GM19468 (cell line): ENCODE data around the gene VIL1.

ENCODE experiments used
- ATAC-seq: cut with Tn5 transposase; IDR thresholded peaks from one replicate; pipeline ENCODE4 v1.9.1; 2021; ENCODE audit warnings: mild to moderate bottlenecking, moderate library complexity, moderate number of reproducible peaks; ENCODE audit not compliant: unreplicated experiment; ENCODE audit errors: extremely low read depth

Gene VIL1

GRCh38 chr2:218435003-218435982 is 16.4 kb downstream of the VIL1 start:
- ATAC-seq, result no peak

GRCh38 chr2:218436992-218437391 is 18.1 kb downstream of the VIL1 start:
- ATAC-seq, result no peak

DNA sequence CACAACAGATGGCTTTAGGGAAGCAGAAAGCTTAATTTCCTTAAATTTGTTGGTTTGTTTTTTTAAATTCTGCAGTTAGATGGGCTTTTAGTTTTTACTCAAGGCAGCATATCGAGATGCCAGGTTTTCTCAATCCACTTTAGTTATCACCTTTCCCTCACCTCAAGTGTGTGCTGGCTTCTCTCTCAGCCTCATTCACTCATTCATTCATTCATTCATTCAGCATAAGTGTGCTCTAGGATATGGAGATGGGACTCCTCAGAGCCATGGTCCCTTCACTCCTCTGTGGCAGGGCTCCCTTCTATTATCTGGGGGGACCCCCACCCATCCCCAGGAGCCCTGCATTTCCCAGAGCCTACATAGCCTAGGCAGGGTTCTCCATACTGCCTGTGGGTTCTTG is 19.0 kb downstream of the VIL1 start:
- ATAC-seq, result no peak

DNA sequence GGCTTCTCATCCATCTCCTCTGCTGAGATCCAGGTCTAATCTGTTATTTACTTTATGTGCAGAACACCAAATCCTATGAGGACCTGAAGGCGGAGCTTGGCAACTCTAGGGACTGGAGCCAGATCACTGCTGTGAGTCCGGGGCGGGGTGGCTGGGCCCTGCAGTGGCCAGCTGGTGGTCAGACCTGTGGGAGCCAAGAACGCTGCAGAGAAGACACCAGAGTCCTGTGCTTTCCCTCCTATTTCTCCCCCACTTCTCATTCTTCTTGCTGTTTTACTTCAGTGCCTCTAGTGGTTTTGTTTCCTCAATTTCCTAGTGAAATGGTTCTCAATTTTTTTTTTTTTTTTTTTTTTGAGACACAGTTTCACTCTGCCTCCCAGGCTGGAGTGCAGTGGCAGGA is 19.7 kb downstream of the VIL1 start:
- no peak for ATAC-seq

- ATAC-seq, result no peak
Observed at GRCh38 chr2:218444692-218445357, 25.9 kb downstream of the VIL1 start.

- no peak for ATAC-seq
Observed at GRCh38 chr2:218445602-218446001, 26.7 kb downstream of the VIL1 start.

DNA sequence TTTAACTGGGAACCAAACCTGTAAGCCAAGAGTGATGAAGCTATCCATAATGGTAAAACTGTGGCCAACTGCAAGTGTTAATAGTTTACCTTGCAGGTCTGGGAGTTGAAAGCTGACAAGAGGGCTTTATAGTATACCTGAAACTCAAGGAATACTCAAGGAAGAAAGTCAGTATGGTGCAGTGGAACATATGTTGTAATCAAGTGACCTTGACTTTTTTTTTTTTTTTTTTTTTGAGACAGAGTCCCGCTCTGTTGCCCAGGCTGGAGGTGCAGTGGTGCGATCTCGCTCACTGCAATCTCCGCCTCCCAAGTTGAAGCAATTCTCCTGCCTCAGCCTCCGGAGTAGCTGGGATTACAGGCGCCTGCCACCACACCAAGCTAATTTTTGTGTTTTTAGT is 27.6 kb downstream of the VIL1 start:
- no peak for ATAC-seq

DNA sequence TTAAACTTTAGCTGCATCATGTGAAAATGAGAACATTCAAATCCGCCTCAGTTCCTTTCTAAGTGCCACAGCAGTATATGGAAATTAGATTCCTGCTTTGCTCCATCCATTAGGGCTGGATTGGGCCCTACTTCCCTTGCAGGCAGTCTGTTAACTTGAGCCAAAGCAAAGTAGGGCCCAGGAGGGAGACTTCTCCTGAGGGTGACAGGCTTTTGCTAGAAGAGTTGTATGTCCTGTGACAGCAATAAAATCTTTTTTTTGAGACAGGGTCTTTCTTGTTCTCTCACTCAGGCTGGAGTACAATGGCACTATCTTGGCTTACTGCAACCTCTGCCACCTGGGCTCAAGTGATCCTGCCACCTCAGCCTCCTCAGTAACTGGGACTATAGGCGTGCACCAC is 28.1 kb downstream of the VIL1 start:
- ATAC-seq, result no peak

- no peak for ATAC-seq
Observed at GRCh38 chr2:218448934-218449333, 30.0 kb downstream of the VIL1 start.

- ATAC-seq, result no peak
Observed at GRCh38 chr2:218452079-218452478, 33.2 kb downstream of the VIL1 start.

DNA sequence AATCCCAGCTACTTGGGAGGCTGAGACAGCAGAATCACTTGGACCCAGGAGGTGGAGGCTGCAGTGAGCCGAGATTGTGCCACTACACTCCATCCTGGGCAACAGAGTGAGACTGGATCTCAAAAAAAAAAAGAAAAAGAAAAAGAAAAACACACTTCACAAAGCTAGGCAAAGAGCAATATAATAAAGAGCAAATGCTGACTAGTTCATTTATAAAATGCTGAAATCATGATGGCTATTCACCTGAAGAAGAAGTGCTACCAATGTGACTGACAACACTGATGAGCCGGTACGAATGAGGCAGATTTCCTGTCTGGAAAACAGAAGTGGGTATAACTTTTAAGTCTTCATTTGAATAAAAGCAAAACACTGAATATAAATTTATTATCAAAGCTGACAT is 37.9 kb downstream of the VIL1 start:
- ATAC-seq, result no peak

- ATAC-seq, result no peak
Observed at GRCh38 chr2:218458598-218458997, 39.7 kb downstream of the VIL1 start.

DNA sequence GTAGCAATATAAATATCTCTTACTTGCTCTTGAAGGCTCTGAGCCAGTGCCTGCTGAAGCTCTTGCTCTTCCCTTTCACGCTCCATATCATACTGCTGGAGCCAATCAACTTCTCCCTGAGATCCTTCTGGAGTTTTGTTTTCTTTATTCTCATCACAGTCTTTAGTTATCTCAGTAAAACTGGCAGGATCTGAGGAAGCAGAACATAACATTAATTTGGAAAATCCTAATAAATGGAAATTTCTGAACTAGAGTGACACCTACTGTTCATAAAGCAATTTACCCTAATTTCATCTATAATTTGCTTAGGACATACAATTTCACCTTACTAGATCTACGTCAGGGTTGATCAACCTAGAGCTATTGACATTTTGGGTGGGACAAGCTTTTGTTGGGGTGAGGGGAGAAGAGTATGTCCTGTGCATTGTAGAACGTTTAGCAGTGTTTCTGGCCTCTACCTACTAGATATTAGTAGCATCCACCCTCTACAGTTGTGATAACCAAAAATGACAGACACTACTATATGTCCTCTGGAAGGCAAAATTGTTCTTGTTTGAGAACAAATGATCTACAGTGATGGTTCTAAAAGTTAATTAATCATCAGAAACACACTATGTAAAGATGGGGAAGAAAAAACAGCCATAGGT is 47.2 kb downstream of the VIL1 start:
- ATAC-seq, result no peak

DNA sequence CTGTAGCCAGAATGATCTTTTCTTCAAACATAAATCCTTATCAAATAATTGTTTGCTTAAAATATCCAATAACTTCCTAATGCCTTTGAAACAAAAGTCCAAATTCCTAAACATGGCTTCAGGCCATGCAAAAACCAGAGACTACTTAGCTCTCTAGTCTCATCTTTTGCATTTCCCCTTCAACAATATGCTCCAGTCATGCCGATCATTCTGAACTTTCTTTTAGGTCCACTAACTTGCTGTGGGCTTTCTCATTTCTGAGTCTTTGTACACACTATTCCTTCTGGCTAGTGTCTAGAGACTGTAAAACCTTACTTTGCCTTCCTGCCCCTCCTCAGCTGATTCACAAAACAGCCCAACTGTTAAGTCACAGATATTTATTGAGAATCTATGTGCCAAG is 51.5 kb downstream of the VIL1 start:
- ATAC-seq, result no peak

- no peak for ATAC-seq
Observed at GRCh38 chr2:218471036-218471435, 52.1 kb downstream of the VIL1 start.

DNA sequence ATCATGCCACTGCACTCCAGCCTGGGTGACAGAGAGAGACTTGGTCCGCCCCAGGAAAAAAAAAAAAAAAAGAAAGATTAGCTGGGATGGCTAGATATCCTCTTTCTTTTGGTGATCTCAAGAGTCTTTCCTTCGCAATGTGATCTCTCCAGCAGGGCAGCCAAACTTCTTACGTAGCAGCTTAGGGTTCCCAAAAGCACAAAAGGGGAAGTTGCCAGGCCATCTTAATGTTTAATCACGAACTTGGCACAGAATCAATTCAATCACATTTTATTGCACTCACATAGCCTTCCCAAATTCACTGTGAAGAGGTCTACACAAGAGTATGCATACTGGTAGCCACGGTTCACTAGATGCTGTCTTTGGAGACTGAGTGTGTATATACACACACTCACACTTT is 53.1 kb downstream of the VIL1 start:
- no peak for ATAC-seq

DNA sequence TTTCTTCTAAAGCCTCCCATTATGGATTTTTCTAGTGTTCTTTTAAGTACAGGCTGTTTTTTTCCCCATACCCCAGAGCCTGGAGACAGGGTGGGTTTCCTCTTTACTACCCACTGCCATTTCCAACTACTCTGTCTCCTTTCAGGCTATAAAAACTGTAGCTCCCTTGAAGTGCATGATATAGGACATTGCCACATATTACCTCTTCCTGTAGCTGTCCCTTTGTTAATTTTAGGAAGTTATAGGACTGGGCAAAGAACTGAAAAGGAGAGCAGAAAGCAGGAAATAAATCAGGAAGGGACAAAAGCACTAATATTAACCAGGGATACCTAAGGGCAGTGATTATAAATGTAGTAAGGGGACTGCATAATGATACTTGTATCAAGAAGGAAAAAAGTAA is 54.1 kb downstream of the VIL1 start:
- no peak for ATAC-seq

DNA sequence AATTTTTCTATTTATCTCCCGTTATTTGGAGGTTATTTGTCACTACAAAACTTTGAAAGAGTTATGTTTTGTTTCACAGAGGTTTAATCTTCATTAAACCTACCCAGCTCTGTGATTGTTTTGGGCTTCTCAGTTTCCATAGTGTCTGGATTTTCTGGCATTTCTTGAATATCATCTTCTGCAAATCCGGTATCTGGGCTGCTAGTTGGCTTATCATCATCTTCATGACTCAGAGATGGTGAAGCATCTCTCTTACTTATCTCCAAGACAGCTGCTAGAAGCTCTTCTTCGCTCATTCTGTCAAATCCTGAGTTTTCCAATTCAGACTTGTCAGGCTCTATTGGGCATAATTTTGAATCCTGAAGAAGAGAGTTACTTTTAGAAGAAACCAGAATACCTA is 55.6 kb downstream of the VIL1 start:
- no peak for ATAC-seq

DNA sequence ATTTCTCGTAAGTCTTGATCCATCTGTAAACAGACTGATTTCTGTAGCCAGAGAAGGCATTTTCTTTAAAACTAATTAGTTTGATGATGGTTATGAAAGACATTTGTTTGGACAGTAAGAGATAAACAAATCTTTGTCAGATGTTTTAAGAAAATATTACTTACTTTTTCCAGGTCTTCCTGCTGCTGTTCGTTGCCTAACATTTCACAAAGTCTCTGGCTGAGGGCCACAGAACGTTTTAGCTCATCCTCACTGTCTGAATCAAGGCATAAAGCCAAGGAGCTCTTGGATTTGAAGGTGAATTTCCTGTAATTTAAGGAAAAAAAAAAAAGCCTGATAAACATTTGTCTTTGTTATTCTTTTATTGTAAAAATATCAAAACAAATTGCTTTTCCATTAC is 57.8 kb downstream of the VIL1 start:
- no peak for ATAC-seq

- no peak for ATAC-seq
Observed at GRCh38 chr2:218477247-218477646, 58.3 kb downstream of the VIL1 start.

DNA sequence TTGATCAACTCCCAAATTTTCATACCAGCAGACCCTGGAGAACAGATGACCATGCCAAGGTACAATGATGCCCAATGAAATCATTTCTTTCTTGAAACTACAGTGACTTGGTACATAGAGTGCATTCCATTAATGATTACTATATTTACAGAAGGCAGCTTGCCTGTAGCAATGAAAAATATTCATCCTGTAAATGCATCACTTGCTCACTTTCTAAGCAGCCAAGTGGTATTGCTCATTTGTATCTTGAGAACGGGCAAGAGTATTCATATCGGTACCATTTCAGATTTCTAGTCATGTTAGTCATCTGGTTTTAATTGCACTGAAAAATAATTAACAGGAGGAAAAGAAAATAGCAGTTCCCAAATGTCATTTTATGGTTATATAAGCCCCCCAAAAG is 59.6 kb downstream of the VIL1 start:
- no peak for ATAC-seq
